Measurements from ENCODE around the gene TMOD2.

Gene TMOD2

DNA sequence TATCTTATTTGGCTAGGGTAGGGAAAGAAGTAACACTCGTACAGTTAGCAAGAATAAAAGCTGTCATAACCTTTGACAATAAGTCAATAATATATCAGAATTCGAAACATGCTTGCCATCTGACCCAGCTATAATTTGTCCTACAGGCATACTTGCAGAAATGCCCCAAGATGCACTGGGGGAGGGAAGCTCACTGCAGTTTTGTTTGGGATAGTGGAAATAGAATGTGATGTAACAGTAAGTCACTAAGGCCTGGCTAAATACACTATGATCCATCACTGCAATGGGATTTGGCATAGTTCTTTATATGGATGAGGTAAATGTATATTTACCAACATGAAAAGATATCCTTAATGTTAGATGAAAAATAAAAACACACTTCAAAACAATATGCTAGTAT is 52.6 kb downstream of the TMOD2 start:
- DNase-seq (ENCODE audit: low spot score), result no peak

DNA sequence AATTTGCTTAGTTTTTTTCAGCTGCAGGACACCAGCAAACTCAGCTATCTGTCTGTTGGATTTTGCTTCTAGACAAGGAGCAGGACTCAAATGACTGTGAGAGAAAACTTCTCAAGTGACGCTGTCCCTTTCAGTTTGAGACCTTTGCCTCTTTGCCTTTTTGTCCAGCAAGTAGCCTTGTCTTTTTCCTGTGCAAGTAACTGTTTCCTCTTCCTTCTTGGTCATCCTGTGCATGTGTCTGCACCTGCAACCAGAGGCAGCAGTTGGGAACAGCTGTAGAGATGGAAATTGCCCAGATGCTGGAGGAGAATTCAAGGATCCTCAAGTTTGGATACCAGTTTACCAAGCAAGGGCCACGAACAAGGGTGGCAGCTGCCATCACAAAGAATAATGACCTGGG is 54.7 kb downstream of the TMOD2 start:
- TF ChIP-seq, protein P1, sequence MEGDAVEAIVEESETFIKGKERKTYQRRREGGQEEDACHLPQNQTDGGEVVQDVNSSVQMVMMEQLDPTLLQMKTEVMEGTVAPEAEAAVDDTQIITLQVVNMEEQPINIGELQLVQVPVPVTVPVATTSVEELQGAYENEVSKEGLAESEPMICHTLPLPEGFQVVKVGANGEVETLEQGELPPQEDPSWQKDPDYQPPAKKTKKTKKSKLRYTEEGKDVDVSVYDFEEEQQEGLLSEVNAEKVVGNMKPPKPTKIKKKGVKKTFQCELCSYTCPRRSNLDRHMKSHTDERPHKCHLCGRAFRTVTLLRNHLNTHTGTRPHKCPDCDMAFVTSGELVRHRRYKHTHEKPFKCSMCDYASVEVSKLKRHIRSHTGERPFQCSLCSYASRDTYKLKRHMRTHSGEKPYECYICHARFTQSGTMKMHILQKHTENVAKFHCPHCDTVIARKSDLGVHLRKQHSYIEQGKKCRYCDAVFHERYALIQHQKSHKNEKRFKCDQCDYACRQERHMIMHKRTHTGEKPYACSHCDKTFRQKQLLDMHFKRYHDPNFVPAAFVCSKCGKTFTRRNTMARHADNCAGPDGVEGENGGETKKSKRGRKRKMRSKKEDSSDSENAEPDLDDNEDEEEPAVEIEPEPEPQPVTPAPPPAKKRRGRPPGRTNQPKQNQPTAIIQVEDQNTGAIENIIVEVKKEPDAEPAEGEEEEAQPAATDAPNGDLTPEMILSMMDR (IDR thresholded peaks at IDR 0.05; ENCODE audit: extremely low read depth, missing control alignments), result no peak

More for the DNA sequence above, 52.6 kb downstream of the TMOD2 start:
- TF ChIP-seq, protein P1 (IDR thresholded peaks at IDR 0.05; ENCODE audit: extremely low read depth, missing control alignments), result no peak

DNA sequence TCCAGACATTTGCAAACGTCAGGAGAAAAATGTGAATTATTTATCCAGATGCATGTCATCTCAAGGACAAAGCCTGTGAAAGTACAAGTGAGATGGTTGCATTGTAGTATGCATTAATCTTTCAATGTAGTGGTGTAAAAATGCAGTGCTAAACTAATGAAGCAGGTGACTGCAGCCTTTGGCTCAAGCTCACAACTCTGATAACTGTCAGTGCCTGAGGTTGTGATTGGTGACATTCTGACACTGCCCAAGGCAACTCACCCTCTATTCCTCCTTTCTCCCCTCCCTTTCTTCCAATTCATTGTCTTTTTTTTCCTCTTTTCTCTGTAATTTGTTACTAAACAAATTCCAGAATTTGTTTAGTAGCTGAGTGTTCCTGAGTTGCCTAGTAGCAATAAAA is 58.1 kb downstream of the TMOD2 start:
- TF ChIP-seq, protein P1 (IDR thresholded peaks at IDR 0.05; ENCODE audit: extremely low read depth, missing control alignments), result no peak
- no peak for DNase-seq (ENCODE audit: low spot score)

More for the DNA sequence above, 54.7 kb downstream of the TMOD2 start:
- DNase-seq (ENCODE audit: low spot score), result no peak

DNA sequence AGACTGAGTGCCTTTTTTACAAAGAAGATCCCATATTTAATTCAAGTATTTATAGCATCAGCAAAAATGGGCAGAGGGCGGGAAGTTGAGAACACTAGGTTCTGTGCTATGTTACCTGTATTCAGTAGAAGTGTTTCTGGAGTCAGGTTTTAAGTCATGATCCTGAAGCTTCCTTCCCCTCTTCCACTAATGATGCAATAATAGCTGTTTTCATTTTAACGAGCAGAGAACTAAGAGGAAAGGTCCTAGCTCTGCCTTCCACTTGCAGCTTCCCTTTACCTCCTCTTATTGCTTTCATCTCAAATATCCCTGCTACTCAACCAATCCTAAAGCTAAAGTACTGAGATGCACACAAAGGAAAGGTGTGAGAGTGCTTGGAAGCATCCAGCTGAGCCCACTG is 61.2 kb downstream of the TMOD2 start:
- no peak for DNase-seq (ENCODE audit: low spot score)
- TF ChIP-seq, protein P1 (IDR thresholded peaks at IDR 0.05; ENCODE audit: extremely low read depth, missing control alignments), result no peak

DNA sequence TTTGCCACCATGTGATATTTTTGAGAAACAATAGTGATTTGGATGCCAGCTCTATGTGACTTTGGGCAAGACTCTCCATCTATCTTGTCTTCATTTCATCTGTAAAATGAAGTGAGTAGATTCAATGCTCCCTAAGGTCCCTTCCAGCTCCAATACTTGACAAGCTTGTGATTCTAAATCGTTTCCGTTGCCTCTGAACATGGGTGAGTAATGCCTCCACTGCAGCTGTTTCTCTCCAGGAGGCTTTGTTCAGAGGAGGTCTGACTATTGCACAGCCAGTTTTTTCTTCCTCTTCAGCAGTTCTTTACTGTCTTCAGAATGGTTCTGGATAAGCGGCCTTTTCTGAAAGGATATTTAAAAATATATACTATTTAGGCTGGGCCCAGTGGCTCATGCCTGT is 63.2 kb downstream of the TMOD2 start:
- TF ChIP-seq, protein P1 (IDR thresholded peaks at IDR 0.05; ENCODE audit: extremely low read depth, missing control alignments), result no peak
- DNase-seq (ENCODE audit: low spot score), result no peak

DNA sequence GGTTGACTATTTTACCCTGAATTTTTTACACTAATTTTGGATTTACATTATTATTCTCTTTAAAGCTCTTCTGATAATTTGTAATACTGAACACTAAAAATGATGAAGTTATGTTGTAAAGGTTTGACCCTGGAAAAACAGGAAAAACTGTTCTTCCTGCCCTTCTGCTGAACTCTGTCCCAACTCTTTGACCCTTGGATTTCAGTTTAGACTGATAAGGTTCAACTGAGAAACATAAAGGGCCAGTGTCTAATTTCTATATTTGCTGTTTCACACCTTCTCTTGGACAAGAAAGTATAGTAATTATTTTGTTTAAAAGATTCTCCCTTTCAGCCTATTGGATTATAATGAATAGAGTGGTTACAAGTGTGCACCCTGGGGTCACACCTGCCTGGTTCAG is 65.2 kb downstream of the TMOD2 start:
- no peak for DNase-seq (ENCODE audit: low spot score)
- TF ChIP-seq, protein P1 (IDR thresholded peaks at IDR 0.05; ENCODE audit: extremely low read depth, missing control alignments), result no peak

DNA sequence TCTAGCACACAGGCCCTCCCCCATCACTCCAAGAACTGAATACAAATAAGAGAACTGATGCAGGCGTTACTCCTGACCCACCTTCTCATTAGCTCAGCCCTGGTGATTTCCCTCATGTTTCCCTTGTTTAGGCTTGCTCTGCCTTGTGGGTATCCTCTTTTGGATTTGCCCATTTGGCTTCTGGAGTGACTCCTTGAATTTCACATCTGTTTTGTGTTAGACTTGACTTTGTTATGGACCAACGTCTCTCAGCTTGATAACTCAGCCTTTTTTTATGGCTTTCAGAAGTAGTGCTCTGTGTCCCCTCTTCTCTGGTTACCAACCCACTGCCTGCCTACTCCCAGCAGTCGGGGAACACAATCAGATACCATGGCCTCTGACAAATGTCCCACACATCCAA is 66.8 kb downstream of the TMOD2 start:
- DNase-seq (ENCODE audit: low spot score), result no peak
- TF ChIP-seq, protein P1 (IDR thresholded peaks at IDR 0.05; ENCODE audit: extremely low read depth, missing control alignments), result no peak

Data from GM20000 (cell line).